Activated CD4-positive, alpha-beta T cell treated with anti-CD3 and anti-CD28 coated beads, Interleukin-2, amount 50 U/mL, for 24 hours (primary cell): Measurements from ENCODE around the gene TBX15.
"Not testable (repeated sequence)": the region's sequence is repeated elsewhere in the genome, so short reads cannot be mapped to it uniquely, and the experiment has no call there.

ENCODE experiments used
- DNase-seq, 2 donors: peaks; one replicate each; pipeline ENCODE4 v3.0.0-alpha.2; 2020; ENCODE audit warnings: low read depth in 1 of 2, low spot score in 1 of 2

TBX15 gene

DNA sequence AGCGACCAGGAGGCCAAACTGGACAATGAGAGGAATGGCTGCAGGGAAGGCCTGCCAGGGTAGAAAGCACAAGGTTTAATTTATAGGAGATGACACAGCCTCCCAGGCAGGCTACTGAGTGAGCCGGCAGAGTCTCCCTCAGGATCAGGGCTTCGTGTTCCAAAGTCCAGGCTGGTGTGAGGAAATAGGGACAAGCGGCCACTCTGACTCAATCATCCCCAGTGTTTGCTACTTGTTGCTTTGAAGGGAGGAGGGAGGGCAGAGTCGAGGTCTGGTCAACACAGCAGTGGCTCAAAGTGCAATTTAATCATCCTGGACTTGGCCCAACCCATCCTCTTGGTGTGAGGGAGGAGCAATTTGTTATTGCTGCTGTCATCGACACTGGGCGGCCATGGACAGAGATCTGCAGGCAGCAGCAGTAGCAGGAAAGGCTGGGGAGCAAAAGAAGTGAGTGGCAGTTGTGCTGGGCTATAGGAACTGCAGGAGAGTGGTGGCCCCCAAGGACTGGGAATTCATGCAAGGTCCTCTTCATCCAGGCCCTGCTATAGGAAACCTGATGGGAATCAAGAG is 27.5 kb downstream of the TBX15 start:
- no peak for DNase-seq

DNA sequence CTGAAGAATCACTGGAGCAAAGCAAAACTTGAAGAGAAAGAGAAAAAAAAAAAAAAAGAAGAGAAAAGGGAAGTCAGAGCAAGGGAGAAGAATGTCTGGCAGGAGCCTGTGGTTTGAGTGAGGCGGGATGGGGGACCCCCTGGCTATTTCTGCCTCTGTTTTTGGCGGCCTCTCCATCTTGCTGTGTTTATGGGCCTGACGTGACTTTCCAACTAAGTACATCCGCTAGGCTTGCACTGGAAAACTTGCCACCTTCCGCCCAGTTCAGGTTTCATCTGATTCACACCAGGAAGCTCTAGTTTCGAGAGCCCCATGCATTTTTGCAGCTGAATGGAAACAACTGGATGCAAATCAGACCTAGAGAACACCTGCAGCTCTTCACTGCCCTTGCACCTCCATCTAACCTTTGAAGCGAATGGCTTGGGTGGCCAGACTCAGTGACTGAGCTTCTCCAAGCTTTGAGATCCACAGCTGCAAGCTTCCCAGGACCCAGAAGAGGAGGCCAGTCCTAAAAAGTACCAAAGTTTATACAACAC is 28.0 kb downstream of the TBX15 start:
- no peak for DNase-seq

DNA sequence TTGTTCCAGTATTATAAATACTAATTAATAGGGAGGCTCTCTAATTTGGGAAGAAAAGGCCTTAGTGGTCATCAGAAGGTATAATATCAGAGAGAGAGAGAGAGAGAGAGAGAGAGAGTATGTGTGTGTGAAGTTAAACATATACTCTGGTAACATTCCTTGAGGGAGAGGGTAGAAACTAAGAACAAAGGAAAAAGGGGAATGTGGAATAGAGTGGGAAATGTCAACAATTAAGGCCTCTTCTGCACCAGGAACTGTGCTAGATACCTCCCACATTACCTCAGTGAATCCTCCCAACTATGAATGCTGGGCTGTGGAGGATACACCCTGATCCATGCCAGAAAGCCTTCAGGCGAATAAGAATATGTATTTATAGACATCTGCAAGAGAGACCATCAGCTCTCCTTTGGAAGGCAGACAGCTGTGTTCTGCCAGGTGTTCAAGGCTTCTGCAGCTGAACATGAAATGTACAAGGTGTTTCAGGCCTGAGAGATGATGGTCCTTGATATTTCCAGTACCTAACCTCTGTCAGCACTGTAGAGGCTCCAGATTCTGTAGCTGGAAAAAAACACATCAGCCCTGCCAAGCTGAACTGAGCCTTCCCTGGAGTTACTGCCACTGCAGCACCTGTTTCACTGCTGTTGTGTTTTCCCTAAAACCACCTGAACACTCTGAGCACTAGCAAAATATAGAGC is 29.1 kb downstream of the TBX15 start:
- no peak for DNase-seq

DNA sequence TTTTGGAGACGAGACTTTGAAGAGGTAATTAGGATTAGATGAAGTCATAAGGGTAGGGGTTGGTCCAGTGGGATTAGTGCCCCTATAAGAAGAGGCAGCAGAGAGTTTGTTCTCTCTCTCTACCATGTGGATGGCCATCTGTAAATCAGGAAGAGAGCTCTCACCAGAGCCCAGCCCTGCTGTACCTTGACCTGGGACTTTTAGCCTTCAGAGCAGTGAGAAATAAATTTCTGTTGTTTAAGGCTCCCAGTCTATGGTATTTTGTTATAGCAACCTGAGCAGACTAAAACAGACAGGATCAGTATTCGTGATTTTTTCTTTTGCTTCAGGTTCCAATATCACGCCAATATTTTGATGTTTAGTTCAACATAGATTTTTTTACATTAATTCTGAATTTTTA is 30.0 kb downstream of the TBX15 start:
- no peak for DNase-seq

DNA sequence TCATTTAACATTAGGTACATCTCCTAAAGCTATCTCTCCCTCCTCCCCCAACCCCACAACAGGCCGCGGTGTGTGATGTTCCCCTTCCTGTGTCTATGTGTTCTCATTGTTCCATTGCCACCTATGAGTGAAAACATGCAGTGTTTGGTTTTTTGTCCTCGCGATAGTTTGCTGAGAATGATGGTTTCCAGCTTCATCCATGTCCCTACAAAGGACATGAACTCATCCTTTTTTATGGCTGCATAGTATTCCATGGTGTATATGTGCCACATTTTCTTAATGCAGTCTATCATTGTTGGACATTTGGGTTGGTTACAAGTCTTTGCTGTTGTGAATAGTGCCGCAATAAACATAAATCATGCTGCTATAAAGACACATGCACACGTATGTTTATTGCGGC is 30.6 kb downstream of the TBX15 start:
- DNase-seq, result not testable (repeated sequence)

DNA sequence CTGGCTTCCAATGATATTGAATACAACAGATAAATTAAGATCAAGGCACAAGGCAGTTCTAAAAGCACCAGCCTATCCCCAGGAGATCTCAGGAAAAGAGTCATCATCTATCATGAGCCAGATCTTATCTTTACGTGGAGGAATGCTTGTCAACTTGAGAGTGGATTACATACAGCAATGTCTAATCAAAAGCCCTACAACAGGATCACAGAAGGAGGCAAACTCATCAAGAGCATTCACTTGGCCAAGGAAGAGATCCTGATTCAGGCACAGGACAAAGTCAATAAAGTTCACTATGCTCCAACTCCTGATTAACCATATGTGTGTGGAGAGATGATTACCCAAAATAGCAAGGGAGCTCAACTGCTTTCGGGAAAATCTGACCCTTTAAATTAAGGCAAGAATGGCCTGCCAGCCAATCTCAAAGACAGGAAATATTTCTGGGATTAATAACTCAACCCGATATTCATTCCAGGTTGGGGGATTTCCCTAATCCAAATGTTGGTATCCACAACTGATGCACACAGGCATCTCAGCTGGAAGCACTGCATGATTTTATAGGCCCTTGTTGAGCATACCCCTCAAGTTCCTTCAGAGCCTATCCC is 33.7 kb downstream of the TBX15 start:
- no peak for DNase-seq

DNA sequence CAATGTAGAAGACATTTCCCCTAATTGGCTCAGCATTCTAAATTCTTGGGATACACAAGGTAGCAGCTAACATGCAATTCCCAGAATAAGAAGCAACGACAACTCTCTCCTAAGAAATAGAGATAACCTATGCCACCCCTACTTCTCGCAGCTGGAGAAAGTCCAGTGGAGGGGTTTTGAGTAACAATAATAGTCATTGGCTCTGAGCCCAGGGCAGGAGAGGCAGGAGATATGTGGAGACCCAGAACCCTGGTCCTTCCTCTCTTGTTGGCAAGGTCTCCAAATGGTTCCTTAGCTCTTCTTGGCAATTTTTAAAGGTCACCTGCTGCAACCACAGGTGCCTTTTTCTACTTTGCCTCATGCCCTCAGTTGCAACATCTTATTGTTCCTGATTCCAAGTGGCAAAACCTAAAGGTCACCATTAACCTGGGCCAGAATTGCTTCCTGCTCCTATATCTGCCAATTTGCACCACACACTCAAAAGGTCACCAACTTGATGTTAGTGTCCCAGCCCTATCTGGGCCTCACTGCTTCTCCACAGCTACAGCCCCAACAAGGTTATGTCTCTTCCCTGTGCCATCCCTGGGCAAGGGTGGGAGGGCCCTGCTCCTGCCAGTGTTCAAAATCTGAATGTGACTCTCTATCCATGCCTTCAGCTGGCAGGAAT is 36.7 kb downstream of the TBX15 start:
- no peak for DNase-seq

DNA sequence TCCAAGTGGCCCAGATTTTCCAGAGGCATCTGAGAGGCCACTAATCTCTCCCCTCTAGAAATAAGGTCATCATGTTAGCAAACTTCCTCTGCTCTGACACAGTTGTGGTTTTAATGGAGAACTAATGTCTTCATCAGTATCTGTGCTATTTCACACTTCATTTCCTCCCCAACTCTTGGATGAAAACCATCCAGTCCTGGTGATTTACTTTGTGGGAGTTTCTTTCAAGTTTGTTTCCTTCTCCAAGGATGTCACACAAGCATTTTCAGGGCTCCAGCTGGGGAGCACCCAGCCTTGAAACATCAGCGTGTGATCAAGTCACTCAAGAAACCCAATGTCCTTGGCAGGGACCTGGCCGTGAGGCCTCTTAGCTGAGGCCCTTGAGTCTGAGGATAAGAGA is 38.8 kb downstream of the TBX15 start:
- DNase-seq, result no peak

DNA sequence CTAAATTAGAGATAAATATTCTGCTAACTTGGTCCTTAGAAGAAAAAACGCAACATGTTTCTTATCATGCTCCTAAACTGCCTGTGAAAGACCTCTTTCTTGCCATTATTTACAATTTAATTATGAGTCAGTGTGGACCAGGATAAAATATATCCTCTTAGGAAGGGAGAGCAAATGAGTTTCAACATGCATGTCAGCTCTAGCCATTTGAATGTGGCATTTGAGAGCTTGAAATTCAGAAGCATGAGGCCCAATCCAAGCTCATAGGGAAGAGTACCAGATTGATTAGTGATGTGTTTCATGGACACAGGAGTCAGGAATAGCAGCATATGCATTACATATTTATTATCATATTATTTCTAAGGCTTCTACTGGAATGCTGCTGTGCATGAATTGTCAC is 39.3 kb downstream of the TBX15 start:
- no peak for DNase-seq

DNA sequence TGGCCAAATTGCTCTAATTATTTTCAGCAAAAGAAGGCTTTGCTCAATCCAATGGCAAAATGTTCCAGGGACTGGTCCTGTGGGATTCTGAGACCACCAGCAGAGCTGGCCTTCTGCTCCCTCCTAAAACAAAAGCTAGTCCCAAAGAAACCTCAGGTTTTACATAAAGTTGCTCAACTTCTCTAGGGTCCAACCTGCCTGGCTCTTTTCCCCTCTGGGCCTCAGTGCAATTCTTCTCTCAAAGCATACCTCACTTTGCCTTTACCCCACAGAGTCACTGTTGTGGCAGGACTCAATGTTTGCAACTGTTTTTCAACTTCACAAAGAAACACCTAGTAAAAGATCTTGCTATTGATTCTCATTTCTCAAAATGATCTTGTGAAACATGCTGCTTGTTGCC is 39.8 kb downstream of the TBX15 start:
- no peak for DNase-seq

DNA sequence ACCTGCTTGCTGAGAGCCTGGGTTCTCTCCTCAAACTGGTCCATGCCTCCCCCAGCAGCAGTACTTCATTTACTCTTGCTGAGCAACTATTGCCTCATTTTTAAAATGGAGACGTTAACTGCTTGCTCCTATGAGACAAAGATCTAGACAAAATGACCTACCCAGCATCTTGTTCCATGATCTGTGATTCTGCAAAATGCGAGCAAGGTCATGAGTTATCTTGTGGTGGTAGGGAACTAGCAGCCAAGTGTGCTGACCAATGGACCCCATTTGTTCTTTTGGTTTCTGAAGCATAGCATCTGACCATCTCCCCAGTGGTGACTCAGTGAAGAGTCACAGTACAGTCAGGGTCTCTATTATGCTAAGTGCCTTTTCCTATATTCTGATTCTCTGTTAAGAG is 40.4 kb downstream of the TBX15 start:
- DNase-seq, result no peak

DNA sequence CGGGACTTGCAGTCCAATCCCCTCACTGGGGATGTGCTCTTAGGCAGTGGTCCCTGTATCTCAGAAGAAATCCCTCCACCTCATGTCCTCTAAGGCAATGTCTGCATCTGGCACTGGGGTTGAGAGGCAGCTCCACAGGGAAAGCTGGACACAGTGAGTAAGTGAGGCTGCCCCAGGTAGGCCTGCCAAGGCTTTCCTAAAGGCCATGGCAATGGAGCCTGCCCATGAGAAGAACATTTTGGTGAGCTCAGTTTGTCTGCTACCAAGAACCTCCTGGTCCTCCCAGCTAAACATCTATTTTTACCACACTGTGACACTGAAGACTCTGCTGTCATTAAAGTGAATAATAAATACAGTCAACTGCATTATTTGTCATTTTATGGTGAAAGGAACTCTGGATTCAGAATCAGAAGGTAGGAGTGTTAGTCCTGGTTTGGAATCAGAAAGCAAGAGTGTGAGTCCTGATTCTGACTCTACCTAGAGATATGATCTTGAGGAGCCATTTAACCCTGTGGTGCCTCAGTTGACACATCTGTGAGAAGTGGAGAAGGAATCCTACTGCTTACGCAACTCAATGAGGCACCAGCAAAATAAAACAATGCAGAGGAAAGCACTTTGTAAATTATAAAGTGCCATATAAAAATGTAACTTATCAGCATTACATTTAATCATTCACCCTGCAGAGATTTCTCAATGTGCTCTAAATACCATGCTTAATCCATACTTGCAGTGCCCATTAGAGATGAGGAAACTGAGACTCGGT is 41.0 kb downstream of the TBX15 start:
- DNase-seq, result no peak

DNA sequence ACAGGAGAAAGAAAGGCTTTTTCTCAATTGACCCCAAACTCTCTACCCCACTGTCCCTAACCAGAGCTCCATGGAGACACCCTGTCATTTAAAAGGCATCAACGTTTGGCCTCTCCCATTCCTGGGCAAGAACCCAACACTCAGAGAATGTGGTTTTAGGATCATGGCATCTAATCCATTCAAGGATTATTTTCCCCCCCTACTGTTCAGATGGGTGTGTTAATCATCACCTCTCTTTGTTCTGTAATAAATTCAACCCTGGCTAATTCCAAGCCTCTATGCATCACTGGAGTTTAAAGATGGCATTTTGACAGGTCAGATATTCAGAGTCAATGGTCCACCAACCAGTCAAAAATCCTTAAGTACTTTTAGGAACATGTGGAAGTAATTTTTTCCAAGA is 42.7 kb downstream of the TBX15 start:
- no peak for DNase-seq

DNA sequence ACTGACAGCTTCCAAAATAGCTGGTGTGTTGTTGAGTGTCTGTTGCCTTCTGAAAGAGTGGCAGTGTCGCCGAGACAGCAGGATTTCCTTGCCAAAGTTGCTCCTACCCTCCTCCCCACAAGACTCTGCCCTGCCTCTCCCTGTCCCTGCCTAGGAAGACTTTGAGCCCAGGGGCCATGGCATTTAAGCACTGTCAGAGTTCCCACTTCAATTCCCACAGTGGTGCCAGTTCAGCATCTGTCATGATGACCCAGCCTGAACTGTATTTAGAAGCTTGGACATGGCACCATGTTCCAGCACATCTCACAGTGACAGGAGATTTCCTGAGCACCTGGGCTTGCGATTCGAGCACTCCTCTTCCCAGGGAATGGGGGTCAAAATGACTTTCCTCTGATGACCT is 43.6 kb downstream of the TBX15 start:
- no peak for DNase-seq

DNA sequence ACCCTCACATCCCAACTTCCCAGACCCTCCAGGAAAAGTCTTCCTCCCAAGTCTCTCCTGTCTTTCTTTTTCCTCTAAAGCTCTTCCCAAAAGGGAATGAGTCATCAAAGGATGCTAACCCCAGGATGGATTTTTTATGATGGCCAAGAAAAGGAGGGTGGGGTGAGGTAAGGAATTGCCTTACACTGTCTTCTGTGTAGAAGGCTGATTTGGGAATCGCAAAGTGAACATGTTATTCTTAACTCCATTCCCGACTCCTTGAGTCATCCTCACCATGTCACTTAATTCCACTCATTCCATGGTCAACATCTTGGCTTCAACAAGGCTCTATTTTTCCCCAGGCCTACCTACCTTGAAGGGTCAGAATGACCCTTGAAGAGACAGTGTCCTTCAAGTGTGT is 44.0 kb downstream of the TBX15 start:
- DNase-seq, result no peak

DNA sequence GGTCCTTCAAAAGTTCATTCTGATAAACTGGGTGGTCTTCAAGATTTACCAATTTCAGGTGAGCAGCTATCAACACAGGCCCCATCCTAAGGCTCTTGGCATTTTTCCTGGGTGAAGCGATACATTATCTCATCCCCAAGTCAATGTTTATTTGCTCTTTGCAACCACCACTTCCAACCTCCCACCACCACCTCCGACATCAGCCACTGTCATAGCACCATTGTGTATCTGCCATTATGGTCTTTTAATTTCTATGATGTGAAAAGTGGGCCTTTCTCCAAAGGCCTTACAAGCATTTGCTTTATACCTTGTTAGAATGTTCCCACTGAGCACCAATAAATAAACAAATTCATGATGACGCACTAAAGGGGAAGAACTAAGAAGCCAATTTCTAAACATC is 47.2 kb downstream of the TBX15 start:
- no peak for DNase-seq

DNA sequence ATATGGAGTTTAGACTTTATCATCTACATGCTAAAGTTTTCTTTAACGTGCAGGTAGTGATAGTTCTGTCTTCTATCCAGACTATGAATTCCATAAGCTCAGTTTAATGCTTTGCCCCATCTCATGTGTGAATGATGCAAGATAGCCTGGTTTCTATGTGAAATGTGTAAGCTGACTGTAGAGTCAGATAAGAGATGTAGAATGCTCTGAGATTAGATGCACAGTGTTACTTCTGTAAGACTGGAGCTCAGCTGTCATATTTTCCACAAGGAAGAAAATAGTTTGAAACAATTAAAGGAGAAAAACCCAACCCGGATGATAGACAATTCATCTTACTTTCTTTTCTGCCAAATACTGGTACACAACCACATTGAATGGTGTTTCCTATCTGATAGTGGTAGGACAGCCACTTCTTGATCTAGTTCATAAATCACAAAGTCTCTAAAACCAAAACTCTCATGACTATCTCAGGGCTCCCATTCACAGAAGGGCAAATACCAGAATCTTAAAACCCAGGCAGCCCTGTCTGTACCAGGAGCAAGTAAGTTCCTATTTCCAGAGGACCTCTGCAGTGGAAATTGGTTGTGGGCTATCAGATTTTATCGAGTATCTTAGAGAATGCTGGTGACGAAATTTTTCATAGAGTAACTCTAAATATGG is 50.6 kb downstream of the TBX15 start:
- DNase-seq, result no peak

DNA sequence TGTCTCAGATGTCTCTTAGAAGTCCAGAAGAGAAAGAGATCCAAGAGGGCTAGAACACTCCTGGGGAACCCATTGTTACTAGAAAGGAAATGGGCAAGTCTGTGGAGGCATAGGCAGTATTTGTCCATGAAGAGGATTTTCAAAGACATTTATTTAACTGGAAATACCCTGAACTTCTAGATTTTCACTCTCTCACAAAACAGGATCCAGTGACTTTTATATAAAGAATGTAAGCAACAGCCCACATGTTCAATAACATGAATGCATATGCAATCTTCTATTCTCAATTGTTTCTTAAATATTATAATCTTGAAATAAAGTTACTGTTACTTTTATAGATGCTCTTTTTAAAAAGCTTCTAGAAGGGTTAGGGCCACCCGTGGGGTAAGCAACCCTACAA is 53.4 kb downstream of the TBX15 start:
- DNase-seq, result no peak

DNA sequence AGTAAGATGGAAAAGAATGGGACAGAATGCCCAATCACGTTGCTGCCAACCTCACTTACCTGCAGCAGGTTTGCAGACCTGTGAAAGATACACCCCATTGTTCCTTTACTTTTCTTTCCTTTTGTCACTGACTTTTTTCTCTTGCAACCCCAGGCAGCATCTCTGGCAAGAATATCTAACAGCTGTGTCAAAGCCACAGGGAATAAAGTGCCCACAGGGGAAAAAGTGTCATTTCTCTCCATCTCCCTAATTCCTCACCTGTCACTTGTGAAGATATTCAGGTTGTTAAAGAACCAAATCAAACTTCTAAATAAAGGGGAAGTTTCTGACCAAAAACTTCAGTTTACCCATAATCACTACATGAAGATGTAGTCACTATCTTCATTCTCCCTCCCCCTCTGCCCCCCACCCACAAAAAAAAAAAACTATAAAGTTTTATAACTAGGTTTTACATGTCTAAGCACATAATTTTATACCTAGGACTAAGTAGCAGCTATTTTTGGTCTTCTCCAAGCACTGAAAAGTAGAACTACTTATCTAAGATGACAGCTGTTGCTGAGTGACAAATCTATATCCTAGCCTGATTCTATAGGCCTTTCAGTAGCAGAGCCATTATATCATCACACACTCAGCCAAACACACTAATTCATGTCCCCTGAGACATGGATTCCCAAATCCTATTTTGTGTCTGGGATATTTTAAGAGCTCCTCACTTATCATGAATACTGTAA is 54.9 kb downstream of the TBX15 start:
- DNase-seq, result no peak

DNA sequence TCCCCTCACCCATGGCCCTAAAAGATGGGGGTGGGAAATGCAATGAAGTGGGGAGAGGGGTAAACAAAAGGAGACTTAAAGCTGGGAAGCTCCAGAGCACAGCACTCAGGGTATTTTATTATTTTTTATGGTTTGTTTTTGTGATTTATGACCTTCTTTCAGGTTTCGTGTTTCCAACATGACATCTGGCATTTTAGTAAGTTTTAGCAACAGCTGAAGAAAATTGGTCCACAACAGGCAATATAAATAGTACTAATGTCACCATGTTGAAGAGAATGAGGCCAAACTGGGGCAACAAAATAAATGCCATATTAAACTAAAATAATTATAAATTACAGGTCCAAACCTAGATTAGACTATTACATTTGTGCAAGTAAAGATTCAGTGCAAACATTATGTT is 56.3 kb downstream of the TBX15 start:
- no peak for DNase-seq
